Activated CD4-positive, CD25-positive, alpha-beta regulatory T cell (primary cell): ENCODE data around the gene MAGEB3.

Experiments
- DNase-seq, 4 experiments: peaks; one replicate each; lab custom pipeline; 2025; lab: John Stamatoyannopoulos, UW

Gene MAGEB3

GRCh38 chrX:30278365-30278764, 47.9 kb downstream of the MAGEB3 start:
- DNase-seq = no peak

GRCh38 chrX:30280428-30280827, 50.0 kb downstream of the MAGEB3 start:
- DNase-seq = no peak

DNA sequence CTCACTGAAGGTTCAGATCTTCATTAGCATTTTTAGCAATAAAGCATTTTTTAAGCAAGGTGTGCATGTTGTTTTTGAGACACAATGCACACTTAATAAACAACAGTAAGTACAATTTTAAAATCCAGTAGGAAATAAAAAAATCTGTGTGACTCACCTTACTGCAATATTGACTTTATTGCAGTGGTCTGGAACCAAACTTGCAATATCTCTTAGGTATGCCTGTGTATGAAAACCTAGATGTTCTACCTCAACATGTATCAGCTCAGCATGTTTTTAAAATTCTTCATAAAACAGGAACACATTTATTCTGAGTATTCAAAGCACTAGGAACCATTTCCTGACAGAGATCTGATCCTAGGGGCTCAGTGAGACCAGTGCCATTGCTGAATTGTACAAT, 52.1 kb downstream of the MAGEB3 start:
- no peak for DNase-seq

GRCh38 chrX:30283456-30284200, 53.2 kb downstream of the MAGEB3 start:
- no peak for DNase-seq
